Eye (tissue), 1 donor: ENCODE data around the gene GABBR2.
"Not testable (repeated sequence)": the region's sequence is repeated elsewhere in the genome, so short reads cannot be mapped to it uniquely, and the experiment has no call there.

Experiments
- DNase-seq: peaks from one replicate; pipeline ENCODE4 v3.0.0-alpha.2; 2015

GABBR2 gene

DNA sequence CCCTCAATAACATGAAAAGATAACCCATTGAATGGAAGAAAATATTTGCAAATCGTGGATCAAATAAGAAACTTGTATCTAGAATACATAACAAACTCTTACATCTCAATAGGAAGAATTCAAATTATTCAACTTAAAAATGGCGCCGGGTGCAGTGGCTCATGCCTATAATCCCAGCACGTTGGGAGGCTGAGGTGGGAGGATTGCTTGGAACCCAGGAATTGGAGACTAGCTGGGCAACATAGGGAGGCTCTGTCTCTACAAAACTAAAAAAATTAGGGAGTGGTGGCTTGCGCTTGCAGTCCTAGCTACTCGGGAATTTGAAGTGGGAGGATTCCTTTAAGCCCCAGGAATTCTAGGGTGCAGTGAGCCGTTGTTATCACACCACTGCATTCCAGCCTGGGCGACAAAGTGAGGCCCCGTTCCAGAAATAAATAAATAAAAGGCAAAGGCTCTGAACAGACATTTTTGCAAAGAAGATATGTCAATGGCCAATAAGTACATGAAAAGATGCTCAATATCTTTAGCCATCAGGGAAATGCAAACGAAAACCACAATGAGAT is 431.7 kb downstream of the GABBR2 start:
- DNase-seq, result no peak

DNA sequence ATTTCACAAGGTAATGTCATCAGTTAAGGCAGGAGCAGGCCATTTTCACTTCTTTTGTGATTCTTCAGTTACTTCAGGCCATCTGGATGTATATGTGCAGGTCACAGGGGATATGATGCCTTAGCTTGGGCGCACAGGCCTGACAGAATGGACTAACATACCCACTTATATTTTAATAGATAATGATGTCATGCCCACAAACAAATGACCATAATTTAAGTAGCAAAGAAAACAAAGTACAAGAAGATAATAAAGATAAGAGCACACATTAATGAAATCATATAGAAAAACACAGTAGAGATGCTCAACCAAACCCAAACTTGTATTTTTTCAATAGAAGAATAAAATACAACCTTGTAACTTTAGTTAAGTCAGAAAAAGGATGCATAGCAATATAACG is 433.6 kb downstream of the GABBR2 start:
- no peak for DNase-seq

DNA sequence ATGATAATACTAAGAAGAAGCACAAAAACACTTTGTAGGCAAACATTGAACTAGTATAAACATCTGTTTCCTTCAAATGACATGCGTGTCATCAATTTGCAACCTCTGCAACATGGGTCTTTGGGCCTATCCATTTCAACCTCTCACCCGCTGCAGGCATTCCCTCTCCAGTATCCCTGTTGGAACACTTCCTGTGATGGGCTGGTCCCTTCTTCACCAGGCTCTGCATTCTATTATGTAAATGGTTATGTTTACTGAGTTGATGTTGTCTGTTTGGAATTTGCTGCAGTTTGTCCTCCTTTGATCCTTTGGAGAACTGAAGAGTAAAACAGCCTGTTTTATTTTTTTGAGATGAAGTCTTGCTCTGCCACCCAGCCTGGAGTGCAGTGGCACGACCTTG is 436.7 kb downstream of the GABBR2 start:
- DNase-seq, result no peak

DNA sequence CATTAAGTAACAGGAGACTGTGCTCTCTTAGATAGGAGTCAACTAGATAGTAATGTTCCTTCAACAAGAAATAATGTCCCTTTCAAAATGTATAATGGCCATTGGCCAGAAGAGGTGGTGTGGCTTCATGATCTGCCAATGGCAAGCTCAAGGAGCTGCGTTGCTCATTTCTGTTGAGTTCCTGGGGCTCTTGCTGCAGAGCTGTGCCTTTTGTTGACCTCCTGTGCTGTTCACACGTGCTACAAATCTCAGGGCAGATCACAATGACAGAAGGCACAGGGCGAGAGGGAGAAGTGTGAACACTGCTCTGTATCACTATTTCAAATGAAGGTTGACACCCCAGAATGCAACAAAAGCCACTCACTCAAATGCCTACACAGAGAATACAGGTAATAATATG is 437.3 kb downstream of the GABBR2 start:
- DNase-seq, result peak; percentile 36

DNA sequence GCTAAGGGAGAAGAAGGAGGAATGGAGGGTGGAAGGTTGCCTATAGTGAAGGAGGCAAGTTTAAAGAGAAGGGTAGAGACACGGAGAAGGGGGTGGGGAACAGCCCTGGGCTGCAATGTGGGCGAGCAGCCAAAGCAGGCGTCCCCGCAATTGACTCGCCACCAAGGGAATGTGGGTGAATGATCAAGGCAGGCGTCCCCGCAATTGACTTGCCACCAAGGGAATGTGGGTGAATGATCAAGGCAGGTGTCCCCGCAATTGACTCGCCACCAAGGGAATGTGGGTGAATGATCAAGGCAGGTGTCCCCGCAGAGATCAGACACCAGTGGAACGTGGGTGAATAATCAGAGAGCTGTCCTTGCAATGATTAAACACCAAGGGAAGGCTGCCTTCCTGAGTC is 438.5 kb downstream of the GABBR2 start:
- not testable (repeated sequence) for DNase-seq

DNA sequence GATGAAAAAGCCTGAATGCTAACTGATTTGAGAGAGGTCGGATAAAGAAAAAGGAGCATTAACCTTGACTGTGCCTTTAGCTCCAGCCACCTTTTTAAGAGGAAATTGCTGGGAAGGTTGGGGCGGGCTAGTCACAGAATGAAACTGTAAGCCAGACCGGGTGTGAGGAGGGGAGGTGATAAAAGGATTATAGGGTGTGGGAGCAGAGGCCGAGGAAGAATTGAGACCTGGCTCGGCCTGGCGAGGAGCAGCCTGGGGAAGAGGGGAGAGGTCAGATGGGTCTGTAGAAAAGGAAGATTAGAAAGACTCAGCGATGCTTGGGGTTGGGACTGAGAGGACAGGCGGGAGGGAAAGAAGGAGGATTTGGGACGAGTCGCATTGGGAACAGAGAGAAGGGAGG is 439.1 kb downstream of the GABBR2 start:
- not testable (repeated sequence) for DNase-seq

DNA sequence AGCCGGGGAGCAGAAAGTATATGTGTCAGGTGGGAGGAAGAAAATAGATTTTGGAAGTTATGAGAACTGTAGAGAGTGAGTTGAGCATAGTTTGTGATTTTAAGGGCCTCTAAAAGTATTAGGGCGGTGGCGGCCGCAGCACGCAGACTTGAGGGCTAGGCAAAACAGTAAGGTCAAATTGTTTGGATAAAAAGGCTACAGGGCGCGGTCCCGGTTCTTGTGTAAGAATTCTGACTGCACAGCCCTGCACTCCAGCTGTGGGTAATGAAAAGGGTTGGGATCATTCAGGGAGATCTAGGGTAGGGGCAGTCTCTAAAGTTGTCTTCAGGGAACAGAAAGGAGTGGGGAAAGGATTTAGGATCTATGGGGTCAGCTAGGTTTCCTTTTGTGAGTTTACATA is 441.2 kb downstream of the GABBR2 start:
- not testable (repeated sequence) for DNase-seq

DNA sequence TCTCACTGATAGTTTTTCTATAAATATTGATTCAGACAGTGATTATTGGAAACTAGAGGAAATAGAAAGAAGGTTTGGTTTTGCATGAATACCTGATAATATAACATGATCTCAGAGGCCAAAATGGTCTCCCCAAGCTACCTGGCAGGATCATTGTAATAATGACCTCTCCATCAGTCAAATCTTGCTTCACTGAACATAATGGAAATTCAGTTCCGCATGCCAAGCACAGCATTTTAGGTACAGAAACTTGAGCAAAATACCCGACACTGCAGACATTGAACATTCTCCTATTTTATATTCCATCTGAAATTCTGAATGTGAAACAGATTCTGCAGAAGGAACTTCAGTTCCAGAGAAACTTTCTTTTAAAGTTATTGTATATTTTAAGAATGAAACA is 444.2 kb downstream of the GABBR2 start:
- DNase-seq, result no peak

DNA sequence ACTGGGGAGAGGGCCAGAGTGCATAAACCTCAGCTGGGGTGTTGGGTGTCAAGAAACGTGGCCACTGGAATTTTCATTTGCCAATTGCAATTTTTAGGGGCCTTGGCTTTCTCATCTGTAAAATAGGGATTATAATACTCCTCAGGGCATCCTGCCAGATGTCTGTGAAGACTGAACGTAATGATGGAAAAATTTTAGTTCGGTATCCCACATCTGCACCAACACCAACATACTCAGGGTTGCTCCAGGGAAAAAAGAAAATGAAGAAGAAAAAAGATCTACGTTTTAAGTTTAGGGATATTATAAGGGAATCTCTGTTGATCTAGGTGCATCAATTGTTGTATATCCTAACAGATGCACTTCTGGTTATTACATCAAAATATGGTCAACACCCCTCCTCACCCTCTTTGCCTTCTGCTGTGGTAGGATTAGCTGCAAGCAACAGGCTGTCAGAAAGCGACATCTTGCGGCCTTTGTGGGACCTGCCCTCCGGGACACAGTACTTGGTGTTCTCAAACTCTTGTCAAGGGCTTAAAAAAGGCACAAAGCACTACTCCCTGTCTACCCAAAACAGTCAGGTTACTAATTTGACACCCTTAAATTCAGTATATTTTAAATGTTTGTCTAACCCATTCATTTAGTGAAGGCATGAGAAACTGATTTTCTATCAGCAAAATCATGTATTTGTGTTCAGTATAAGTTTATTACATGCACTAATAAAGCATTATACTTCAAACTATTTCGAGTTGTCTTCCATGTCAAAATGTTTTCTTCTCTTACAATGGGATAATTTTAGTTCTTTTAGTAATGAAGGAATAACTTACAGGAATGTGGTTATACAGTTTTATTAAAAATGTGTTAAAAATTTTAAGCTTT is 445.0 kb downstream of the GABBR2 start:
- DNase-seq, result peak; percentile 90

DNA sequence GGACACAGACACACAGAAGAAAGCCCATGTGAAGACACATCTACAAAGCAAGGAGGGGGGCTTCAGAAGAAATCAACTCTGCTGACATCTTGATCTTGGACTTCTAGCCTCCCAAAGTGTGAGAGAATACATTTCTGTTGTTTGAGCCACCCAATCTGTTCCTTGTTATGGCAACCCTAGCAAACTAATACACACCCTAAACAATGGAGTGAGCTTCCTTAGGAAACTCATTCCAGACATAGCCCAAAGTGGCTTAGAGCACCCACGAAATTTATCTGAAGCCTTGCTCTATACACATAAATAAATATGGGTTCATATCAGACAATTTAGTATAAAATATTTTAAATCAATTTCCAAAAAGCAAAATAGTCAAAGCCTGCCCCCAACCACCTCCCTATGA is 445.7 kb downstream of the GABBR2 start:
- DNase-seq, result no peak

DNA sequence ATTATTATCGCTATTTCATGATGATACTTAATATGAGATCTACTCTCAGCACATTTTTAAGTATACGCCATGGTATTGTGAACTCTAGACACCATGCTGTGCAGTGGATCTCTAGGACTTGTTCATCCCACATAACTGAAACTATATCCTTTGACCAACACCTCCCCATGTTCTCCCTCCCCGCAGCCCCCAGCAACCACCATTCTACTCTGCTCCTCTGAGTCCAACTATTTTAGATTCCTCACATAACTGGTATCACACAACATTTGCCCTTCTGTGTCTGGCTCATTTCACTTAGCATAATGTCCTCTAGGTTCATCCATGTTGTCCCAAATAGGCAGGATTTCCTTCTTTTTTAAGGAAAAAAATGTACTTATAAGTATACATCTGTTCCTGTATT is 446.7 kb downstream of the GABBR2 start:
- no peak for DNase-seq

DNA sequence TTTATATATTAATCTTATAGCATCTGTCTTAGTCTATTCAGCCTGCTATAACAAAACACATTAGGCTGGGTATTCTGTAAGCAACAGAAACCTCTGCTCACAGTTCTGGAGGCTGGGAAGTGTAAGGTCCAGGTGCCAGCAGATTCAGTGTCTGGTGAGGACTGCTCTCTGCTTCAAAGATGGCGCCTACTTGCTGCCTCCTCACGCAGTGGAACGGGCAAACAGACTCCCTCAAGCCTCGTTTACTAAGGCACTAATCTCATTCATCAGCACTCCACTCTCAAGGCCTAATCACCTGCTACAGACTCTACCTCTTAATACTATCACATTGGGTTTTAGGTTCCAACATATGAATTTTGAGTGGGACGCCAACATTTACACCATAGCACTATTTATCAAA is 448.1 kb downstream of the GABBR2 start:
- no peak for DNase-seq

DNA sequence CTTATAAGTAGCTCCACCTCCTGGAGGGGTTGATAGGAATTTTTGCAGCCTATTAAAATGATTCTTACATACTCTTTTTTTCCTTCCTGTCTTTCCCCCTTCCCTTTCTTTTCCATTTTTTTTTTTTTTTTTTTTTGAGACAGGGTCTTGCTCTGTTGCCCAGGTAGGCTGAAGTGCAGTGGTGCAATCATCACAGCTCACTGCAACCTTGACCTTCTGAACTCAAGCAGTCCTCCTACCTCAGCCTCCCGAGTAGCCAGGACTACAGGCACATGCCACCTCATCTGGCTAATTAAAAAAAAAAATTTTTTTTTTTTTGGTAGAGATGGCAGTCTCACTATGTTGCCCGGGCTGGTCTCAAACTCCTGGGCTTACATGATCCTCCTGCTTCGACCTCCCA is 448.9 kb downstream of the GABBR2 start:
- DNase-seq, result no peak

DNA sequence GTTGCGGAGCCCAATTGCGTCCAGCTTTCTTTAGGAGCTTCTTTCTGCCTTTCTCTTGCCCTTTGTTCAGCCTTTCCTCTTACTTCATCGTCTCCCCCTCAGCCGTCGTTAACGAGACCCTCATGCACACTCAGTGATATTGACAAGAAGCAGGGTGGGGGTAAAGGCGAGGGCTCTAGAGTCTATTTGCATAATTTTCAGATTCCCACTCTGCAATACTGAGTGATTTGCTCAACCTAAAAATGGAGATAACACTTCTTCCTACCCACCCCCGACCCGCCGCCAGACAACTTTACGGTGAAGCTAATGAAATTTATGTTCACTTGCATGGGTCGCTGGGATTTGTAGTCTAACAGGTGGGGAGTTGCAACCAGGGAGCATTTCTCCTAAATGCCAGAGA is 452.0 kb downstream of the GABBR2 start:
- DNase-seq, result peak; percentile 70

DNA sequence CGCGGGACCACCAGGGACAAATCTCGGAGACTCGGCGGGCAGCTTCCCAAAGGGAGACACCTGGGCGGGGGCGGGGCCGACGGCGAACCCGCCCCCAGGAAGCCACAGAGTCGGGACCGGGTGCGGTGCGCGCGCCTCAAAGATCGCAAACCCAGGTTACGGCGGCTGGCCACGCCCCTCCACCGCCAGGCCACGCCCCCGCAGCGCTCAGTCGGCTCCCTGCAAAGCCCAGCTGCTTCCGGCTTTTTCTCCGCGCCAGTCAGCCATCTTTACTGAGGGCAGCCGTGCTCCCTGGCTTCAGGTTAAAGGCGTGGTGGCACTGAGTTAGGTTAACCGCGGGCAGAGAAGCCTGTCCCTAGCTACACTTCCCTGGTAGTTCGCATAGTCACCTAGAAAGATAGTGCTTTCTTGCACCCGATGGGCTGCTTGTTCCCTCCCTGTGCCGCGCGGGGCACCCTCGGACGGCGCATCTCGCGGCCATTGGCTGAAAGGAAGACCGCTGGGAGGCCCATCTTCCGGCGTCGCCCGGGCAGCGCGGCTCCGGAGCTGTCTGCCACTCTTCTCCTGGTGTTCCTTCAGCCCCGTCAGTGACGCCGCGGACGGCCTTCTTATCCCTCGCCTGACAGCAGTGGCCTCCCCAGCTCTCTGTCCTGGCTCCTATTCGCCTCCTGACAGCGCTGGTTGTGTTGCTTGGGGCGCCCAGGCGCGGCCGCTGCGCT is 453.0 kb downstream of the GABBR2 start, which contains the start of gene TBC1D2:
Gene TBC1D2 (minus strand): TSS at position 72 of the 719 bp plus-strand sequence. CDS start 108 bp downstream, outside the sequence.
- peak; percentile 99 for DNase-seq

DNA sequence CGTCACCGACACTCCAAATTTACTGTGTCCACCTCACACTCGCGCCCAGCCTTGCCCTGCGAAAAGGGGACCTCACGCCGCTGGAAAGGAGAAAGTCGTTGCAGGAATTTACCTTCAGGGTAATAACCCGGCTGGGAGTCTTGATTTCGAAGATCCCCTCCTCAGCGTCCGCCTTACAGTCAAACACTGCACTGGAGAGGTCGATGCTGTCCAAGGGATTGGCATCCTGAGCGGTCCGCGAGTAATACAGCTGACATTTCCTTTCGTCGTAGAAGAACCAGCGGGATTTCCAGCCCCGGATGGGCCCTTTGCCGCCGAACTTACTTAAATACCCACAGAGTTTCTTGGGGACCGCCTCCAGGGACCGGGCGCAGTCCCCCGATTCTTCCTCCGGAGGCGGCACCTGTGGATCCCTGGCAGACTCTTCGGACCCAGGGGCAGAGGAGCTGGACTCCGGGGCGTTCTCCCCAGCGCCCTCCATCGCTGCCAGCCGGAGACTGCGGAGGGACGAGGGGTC is 453.6 kb downstream of the GABBR2 start:
- no peak for DNase-seq

DNA sequence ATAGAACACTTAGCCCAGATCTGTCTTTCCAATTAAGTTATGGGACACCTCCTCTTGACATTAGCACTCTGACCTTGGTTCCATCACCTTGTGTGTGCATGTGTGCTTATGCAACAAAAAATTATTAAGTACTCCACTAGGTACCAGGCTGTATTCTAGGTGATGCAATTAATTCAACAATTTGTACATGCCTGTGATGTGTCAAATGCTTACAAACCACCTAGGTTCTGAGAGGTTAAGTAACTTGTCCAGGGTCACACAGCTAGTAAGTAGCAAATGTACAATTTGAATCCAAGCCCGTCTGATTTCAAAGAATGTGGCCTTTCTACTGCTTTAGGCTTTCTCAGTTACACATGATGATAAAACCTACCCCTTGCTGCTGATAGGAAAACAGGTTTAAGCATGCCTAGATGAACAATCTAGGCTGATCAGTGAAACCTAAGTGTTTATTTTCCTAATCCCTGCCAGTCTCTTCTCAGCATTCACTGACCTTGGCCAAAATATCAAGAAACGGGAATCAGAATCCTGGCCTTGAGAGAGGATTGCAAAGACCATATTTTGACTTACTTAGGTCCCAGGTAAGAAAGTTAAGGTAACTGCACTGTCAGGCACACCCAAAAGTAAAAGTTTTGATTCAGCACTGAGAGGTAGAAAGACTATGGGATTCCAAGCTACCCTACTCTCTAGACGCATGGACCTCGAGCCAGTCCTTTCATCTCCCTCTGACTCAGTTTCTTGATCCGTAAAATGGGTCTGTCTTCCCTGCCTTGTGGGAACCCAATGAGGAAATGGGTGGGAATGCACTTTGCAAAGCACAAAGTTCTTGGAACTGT is 454.3 kb downstream of the GABBR2 start:
- DNase-seq, result no peak

DNA sequence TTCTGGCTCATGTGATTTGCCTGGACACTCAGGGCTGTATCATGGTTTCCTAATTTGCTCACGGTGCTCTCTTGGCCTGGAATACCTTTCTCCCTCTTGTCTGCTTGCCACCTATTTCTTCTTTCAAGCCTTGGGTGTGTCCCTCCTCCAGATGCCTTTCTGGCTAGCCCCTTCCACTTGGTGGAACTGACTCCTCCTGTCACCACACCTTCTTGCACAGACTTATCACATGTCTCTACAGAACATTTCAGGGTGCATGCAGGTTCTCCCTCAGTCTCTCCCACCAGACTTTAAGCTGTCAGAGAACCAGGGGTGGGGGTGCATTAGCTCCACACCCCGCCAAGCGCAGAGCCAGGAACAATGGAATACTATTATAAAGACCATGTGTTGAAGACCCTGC is 455.2 kb downstream of the GABBR2 start:
- DNase-seq, result no peak

DNA sequence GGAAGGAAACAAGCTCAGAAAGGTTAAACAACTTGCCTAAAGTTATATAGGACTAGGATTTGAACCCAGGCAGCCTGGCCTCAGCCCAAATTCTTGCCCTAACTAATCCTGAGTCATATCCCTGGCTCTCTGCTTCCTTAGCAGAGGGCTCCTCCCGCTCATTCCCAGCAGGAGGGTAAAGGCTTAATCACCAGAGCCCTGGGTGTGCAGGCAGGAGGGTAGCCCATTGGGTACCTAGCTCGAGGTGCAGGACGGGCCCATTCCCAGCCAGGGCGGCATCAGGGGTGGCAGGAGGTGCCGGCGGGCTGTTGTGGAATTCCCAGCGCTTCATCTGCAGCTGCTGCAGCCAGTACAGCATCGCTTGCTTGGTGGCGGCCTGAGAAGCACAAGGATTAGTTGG is 457.2 kb downstream of the GABBR2 start:
- DNase-seq, result no peak

DNA sequence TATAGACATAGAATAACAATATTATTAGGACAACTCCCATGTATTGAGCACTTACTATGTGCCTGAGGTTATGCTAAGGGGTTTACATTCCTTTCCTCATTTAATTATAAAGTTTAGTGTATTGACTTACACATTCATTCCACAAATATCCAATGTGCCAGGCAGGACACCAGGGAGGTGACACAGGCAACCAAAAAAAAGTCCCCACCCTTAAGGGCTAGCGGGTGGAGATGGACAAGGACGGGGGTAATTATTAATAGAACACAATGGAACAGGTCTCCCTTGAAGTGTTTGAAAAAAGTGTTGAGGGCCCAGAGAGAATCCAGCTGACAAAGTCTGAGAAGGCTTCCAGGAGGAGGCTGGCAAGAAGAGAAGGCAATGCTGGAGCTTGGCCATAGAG is 459.0 kb downstream of the GABBR2 start:
- DNase-seq, result no peak

DNA sequence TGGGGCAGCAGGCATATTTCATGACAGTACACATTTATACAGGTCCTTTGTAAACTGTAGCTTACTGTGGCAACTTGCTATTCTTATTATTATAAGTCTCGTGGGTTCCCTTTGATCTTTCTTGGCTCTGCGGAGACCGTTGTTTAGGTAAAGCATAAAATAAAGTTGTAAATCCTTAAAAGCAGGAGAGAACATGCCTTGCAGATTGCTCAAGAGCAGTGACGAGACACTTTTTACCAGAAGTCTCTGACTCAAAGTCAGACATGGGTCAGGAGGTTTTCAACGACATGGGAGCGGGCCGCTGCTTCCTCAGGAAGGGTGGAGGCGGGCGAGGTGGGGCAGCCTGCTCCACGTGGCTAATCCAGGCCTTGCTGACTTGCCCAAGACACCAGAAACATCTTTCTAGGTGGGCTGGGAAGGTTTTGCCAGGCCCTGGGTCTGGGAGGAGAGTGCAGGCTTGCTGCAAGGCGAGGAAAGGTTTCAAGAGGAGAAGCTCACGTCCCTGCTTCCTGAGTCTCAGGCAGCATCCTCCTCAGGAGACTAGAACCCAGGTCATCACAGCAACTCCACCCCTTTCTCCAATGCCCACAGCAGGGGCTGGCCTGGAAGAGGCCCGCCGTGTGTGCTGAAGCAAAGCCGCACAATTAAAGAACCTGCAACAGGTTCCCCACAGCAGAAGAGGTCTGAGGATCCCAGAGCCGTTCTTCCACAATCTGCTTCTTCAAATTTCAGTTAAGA is 459.8 kb downstream of the GABBR2 start:
- no peak for DNase-seq
